HG02798 (cell line): ENCODE data around the gene PLCE1.

Experiments used
- ATAC-seq: cut with Tn5 transposase; IDR thresholded peaks from one replicate; pipeline ENCODE4 v1.9.1; 2021; ENCODE audit warnings: mild to moderate bottlenecking; ENCODE audit not compliant: unreplicated experiment, poor library complexity

The PLCE1 gene

GRCh38 chr10:93992400-93993030 lies 1.2 kb upstream of the PLCE1 start:
- no peak for ATAC-seq

GRCh38 chr10:93993414-93993781 lies 333 bp upstream of the PLCE1 start:
- no peak for ATAC-seq

GRCh38 chr10:93994438-93994801 lies 689 bp downstream of the PLCE1 start:
- no peak for ATAC-seq

GRCh38 chr10:93995182-93995581 lies 1.5 kb downstream of the PLCE1 start:
- no peak for ATAC-seq

GRCh38 chr10:93995598-93996271 lies 2.0 kb downstream of the PLCE1 start:
- ATAC-seq = no peak

GRCh38 chr10:93996551-93996950 lies 2.8 kb downstream of the PLCE1 start:
- ATAC-seq = no peak

- no peak for ATAC-seq
These were observed 3.8 kb downstream of the PLCE1 start for GRCh38 chr10:93997546-93997945.

GRCh38 chr10:93999401-93999851 lies 5.7 kb downstream of the PLCE1 start:
- no peak for ATAC-seq

- ATAC-seq = no peak
These were observed 7.1 kb downstream of the PLCE1 start for GRCh38 chr10:94000638-94001415.

- ATAC-seq = no peak
These were observed 7.7 kb downstream of the PLCE1 start for GRCh38 chr10:94001416-94001810.

- no peak for ATAC-seq
These were observed 8.4 kb downstream of the PLCE1 start for GRCh38 chr10:94002156-94002555.

GRCh38 chr10:94003488-94003887 lies 9.8 kb downstream of the PLCE1 start:
- ATAC-seq = no peak

- no peak for ATAC-seq
These were observed 11.3 kb downstream of the PLCE1 start for GRCh38 chr10:94005050-94005449.

- ATAC-seq = no peak
These were observed 13.1 kb downstream of the PLCE1 start for GRCh38 chr10:94006591-94007550.

GRCh38 chr10:94008526-94008925 lies 14.8 kb downstream of the PLCE1 start:
- ATAC-seq = no peak

- ATAC-seq = no peak
These were observed 16.4 kb downstream of the PLCE1 start for GRCh38 chr10:94010116-94010515.

GRCh38 chr10:94010886-94011285 lies 17.2 kb downstream of the PLCE1 start:
- ATAC-seq = no peak

GRCh38 chr10:94011296-94011695 lies 17.6 kb downstream of the PLCE1 start:
- ATAC-seq = no peak

GRCh38 chr10:94012834-94013233 lies 19.1 kb downstream of the PLCE1 start:
- ATAC-seq = no peak

- ATAC-seq = no peak
These were observed 19.6 kb downstream of the PLCE1 start for GRCh38 chr10:94013331-94013760.
